Measurements from ENCODE around the gene KCNG4.
A peak's percentile ranks its signal among the peaks of the same experiment; 100 is the strongest.

Gene KCNG4

DNA sequence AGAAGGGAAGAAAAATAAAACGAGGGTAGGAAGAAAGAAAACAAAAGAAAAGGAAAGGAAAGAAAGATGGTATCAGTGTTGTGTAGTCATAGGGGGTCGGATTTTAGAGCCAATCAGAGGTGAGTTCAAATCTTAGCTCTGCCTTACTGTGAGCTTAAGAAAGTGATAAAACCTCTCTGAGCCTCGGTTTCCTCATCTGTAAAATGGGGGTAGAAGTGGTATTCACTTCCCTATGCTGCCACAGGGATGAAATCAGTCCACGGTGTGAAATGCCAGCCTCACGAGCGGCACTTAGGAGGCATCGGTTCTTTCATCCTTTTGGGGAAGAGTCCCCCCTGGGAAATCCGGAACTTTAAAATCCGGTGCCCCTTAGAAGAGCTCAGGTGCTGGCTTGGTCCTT lies 6.1 kb downstream of the KCNG4 start:
- H3K4me3 ChIP-seq (ENCODE audit: low read depth, low read length): no peak overlapping the region
- ChIA-PET CTCF (interaction anchor here (1.5 kb wide), 1 partner anchor 10 kb away, joined by 3 read pairs; no protein-coding TSS in a partner anchor), POLR2A (no interaction called here)
- TF ChIP-seq ZNF747 (tag by site-specific recombination; IDR thresholded peaks at IDR 0.05) (no peak), ZNF112 (tag by site-specific recombination; IDR thresholded peaks at IDR 0.05) (no peak), ZNF76 (tag by site-specific recombination; IDR thresholded peaks at IDR 0.05; ENCODE audit: borderline replicate concordance, low read depth) (no peak), ZNF544 (tag by site-specific recombination; IDR thresholded peaks at IDR 0.05) (no peak)
- TF ChIP-seq, protein P1, sequence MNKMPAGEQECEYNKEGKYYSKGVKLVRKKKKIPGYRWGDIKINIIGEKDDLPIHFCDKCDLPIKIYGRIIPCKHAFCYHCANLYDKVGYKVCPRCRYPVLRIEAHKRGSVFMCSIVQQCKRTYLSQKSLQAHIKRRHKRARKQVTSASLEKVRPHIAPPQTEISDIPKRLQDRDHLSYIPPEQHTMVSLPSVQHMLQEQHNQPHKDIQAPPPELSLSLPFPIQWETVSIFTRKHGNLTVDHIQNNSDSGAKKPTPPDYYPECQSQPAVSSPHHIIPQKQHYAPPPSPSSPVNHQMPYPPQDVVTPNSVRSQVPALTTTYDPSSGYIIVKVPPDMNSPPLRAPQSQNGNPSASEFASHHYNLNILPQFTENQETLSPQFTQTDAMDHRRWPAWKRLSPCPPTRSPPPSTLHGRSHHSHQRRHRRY (tag by site-specific recombination; IDR thresholded peaks at IDR 0.05): no peak
- TF ChIP-seq, protein P2, sequence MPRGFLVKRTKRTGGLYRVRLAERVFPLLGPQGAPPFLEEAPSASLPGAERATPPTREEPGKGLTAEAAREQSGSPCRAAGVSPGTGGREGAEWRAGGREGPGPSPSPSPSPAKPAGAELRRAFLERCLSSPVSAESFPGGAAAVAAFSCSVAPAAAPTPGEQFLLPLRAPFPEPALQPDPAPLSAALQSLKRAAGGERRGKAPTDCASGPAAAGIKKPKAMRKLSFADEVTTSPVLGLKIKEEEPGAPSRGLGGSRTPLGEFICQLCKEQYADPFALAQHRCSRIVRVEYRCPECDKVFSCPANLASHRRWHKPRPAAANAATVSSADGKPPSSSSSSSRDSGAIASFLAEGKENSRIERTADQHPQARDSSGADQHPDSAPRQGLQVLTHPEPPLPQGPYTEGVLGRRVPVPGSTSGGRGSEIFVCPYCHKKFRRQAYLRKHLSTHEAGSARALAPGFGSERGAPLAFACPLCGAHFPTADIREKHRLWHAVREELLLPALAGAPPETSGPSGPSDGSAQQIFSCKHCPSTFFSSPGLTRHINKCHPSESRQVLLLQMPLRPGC (tag by site-specific recombination; IDR thresholded peaks at IDR 0.05): no peak
- H3K36me3 ChIP-seq (ENCODE audit: control insufficient read depth in 2 of 2, insufficient read depth in 1 of 2, low read length in 2 of 2): no peaks in the 10 kb centered on the region
- no peaks in the 10 kb centered on the region for H3K9me3 ChIP-seq (ENCODE audit: control insufficient read depth, insufficient read depth, low read depth, low read length)
- no peak overlapping the region for H3K27ac ChIP-seq (ENCODE audit: extremely low read depth, low read depth, low read length)
- no peaks in the 10 kb centered on the region for H3K4me1 ChIP-seq (ENCODE audit: control insufficient read depth, insufficient read depth, low read length)

DNA sequence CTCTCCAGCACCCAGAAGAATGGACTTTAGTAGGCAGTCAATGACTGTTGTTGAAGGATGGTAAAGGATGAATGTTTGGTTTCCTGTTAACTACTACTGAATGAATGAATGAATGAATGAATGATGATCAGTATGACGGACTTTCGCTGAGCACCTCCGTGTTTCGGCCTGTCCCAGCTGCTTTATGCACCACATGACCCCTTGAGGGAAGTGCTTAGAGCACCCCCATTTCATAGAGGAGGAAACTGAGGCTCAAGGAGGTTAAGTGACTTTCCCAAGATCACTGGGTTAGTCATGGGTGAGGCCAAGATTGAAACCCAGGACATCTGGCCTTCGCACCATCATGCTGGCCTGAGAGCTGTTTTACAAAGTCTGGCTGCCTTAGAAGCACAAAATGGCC lies 6.8 kb downstream of the KCNG4 start:
- Histone ChIP-seq H3K27ac (ENCODE audit: extremely low read depth, low read depth, low read length) (no peak overlapping the region), H3K4me3 (ENCODE audit: low read depth, low read length) (no peak overlapping the region), H3K9me3 (ENCODE audit: control insufficient read depth, insufficient read depth, low read depth, low read length) (no peaks in the 10 kb centered on the region), H3K36me3 (ENCODE audit: control insufficient read depth in 2 of 2, insufficient read depth in 1 of 2, low read length in 2 of 2) (no peaks in the 10 kb centered on the region), H3K4me1 (ENCODE audit: control insufficient read depth, insufficient read depth, low read length) (no peaks in the 10 kb centered on the region)
- POLR2A ChIA-PET: no interaction called here
- CTCF ChIA-PET: interaction anchor here (0.7 to 1.5 kb wide), 2 partner anchors 9 to 44 kb away, joined by 3 read pairs; no protein-coding TSS in a partner anchor
- no peak for TF ChIP-seq ZNF585B (tag by site-specific recombination; IDR thresholded peaks at IDR 0.05)
- TF ChIP-seq, protein P3, sequence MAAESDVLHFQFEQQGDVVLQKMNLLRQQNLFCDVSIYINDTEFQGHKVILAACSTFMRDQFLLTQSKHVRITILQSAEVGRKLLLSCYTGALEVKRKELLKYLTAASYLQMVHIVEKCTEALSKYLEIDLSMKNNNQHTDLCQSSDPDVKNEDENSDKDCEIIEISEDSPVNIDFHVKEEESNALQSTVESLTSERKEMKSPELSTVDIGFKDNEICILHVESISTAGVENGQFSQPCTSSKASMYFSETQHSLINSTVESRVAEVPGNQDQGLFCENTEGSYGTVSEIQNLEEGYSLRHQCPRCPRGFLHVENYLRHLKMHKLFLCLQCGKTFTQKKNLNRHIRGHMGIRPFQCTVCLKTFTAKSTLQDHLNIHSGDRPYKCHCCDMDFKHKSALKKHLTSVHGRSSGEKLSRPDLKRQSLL (tag by site-specific recombination; IDR thresholded peaks at IDR 0.05): no peak
- TF ChIP-seq ZNF747 (tag by site-specific recombination; IDR thresholded peaks at IDR 0.05): no peak
- TF ChIP-seq, protein P4, sequence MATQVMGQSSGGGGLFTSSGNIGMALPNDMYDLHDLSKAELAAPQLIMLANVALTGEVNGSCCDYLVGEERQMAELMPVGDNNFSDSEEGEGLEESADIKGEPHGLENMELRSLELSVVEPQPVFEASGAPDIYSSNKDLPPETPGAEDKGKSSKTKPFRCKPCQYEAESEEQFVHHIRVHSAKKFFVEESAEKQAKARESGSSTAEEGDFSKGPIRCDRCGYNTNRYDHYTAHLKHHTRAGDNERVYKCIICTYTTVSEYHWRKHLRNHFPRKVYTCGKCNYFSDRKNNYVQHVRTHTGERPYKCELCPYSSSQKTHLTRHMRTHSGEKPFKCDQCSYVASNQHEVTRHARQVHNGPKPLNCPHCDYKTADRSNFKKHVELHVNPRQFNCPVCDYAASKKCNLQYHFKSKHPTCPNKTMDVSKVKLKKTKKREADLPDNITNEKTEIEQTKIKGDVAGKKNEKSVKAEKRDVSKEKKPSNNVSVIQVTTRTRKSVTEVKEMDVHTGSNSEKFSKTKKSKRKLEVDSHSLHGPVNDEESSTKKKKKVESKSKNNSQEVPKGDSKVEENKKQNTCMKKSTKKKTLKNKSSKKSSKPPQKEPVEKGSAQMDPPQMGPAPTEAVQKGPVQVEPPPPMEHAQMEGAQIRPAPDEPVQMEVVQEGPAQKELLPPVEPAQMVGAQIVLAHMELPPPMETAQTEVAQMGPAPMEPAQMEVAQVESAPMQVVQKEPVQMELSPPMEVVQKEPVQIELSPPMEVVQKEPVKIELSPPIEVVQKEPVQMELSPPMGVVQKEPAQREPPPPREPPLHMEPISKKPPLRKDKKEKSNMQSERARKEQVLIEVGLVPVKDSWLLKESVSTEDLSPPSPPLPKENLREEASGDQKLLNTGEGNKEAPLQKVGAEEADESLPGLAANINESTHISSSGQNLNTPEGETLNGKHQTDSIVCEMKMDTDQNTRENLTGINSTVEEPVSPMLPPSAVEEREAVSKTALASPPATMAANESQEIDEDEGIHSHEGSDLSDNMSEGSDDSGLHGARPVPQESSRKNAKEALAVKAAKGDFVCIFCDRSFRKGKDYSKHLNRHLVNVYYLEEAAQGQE (tag by site-specific recombination; IDR thresholded peaks at IDR 0.05): no peak
- peak; percentile 48; the same call in 1 of the 2 replicates for TF ChIP-seq ZNF24 (tag by site-specific recombination; IDR thresholded peaks at IDR 0.05)
- TF ChIP-seq, protein P5, sequence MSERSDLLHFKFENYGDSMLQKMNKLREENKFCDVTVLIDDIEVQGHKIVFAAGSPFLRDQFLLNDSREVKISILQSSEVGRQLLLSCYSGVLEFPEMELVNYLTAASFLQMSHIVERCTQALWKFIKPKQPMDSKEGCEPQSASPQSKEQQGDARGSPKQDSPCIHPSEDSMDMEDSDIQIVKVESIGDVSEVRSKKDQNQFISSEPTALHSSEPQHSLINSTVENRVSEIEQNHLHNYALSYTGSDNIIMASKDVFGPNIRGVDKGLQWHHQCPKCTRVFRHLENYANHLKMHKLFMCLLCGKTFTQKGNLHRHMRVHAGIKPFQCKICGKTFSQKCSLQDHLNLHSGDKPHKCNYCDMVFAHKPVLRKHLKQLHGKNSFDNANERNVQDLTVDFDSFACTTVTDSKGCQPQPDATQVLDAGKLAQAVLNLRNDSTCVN (tag by site-specific recombination; optimal IDR thresholded peaks at IDR 0.05): no peak

DNA sequence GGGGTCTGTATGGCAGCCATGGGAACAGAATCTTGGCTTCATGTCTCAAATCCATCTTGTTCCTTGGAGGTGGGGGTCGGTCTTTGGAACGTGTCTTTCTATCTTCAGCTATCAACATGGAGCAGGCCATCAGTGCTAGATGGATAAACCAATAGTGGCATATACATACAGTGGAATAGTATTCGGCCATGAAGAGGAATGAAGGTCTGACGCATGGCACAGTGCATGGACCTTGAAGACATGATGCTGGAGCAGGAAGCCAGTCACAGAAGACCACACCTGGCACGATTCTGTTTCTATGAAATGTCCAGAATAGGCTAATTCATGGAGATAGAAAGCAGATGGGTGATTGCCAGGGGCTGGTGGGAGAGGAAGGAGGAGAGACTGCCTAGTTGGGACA lies 7.8 kb downstream of the KCNG4 start:
- Histone ChIP-seq H3K9me3 (ENCODE audit: control insufficient read depth, insufficient read depth, low read depth, low read length) (no peaks in the 10 kb centered on the region), H3K4me1 (ENCODE audit: control insufficient read depth, insufficient read depth, low read length) (no peaks in the 10 kb centered on the region), H3K36me3 (ENCODE audit: control insufficient read depth in 2 of 2, insufficient read depth in 1 of 2, low read length in 2 of 2) (no peaks in the 10 kb centered on the region), H3K27ac (ENCODE audit: extremely low read depth, low read depth, low read length) (no peak overlapping the region), H3K4me3 (ENCODE audit: low read depth, low read length) (no peak overlapping the region)
- no peak for TF ChIP-seq ZNF843 (tag by site-specific recombination; IDR thresholded peaks at IDR 0.05)
- TF ChIP-seq ZNF146 (tag by site-specific recombination; IDR thresholded peaks at IDR 0.05): peak; percentile 78
- no peak for TF ChIP-seq ZNF155 (tag by site-specific recombination; IDR thresholded peaks at IDR 0.05)
- ChIA-PET POLR2A (no interaction called here), CTCF (interaction anchor here (0.6 kb wide), 1 partner anchor 252 kb away, joined by 3 read pairs; no protein-coding TSS in a partner anchor)

Measured in HEK293 (cell line).